ENCODE measurements around the gene VEGFA.

Gene VEGFA

DNA sequence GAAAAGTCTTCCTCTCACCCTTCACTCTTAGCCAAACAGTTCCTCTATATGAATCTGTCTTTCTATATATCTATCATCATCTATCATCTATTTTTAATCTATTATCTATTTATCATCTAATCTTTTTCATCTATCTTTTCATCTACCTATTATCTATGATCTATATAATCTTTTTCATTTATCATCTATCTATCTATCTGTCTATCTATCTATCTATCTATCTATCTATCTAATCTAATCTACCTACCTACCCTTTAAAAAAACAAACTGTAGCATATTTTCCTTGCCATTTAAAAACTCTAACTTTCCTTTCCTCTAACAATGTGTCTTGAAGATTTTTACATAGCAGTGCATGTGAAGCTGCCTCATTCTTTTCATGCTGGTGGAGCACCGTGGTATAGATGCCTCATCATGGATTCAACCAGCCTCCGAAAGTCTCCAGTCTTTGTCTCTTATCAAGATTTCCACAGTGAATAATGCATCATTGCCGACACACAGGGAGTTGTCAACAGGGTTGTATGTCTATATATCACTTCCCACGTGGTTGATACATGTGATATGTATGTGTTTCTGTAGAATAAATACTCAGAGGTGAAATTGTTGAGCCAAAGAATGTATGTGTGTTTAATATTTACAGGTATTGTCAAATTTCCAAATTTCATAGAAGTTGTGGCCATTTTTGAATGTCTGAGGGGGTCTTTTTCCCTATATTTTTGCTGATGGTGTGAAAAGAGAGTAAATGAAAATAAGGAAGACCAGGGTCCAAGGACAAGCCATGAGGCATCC, 51.3 kb downstream of the VEGFA start:
- Mint-ChIP-seq H3K4me1 (peaks cover 8% of the 10 kb centered on the region), H3K4me3 (no peak overlapping the region), H3K9me3 (no peaks in the 10 kb centered on the region), H3K36me3 (no peaks in the 10 kb centered on the region), H3K27ac (no peak overlapping the region)
- no peak for DNase-seq (ENCODE audit: low spot score in 2 of 2)
- no peak for ATAC-seq

DNA sequence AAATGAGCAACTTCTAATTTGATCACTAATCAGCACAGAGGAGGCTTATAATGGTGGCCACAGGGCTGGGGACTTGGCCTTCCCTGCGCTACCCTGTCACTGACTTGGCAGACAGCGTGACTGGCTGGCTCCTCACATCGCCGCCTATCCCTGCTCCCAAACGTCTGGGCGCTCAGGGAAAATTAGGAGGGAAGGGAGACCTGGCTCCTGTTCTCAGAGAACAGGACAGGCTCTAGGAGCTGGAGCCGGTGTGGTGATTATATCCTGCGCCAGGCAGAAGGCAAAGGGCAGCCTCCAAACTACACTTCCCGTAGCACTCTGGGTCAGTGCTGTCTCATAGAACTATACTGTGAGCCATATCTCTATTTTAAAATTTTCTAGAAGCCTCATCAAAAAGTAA, 53.4 kb downstream of the VEGFA start:
- Mint-ChIP-seq H3K4me3 (no peak overlapping the region), H3K27ac (no peak overlapping the region), H3K4me1 (peaks cover 6% of the 10 kb centered on the region), H3K9me3 (no peaks in the 10 kb centered on the region), H3K36me3 (no peaks in the 10 kb centered on the region)
- no peak for DNase-seq (ENCODE audit: low spot score in 2 of 2)
- no peak for ATAC-seq

DNA sequence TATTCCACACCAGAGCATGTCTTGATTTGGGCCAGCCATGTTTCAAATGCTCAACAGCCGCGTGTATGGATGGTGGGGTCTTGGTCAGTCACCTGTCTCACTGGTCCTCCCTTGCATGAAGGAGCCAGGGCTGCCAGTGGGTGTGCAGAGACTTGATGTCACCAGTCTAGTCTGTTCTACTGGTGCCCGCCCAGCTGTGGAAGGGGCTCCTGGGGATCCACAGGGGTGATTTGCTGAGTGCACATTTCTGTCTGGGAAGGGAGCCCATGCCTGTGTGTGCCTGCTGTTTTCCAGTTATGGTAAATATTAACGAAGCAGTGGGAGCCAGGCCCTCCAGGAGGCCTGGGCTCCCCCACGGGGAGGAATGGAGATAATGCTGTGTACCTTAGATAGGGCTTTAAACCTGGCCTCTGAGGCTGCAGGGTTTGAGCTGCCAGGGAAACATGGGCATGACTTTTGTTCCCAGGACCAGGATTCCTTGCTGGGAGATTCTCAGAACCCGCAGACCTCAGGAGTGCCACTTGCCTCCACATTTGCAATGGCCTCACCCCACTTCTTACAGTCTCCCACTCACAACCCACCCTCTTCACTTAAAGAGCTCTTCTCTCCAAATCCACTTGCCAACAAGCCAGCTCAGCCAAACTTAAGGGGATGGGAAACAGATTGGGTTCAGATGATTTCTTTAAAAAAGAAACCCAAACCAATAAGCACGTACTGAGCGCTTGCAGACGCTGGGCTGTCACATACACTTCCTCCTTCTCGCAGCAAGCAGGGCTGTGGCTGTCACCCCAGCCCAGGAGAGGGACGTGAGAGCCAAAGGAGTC, 54.1 kb downstream of the VEGFA start:
- ATAC-seq (no peak), DNase-seq (ENCODE audit: low spot score in 2 of 2) (no peak)
- H3K27ac Mint-ChIP-seq, result no peak overlapping the region
- no peak overlapping the region for H3K4me3 Mint-ChIP-seq
- no peaks in the 10 kb centered on the region for H3K9me3 Mint-ChIP-seq
- peaks cover 6% of the 10 kb centered on the region for H3K4me1 Mint-ChIP-seq
- no peaks in the 10 kb centered on the region for H3K36me3 Mint-ChIP-seq

DNA sequence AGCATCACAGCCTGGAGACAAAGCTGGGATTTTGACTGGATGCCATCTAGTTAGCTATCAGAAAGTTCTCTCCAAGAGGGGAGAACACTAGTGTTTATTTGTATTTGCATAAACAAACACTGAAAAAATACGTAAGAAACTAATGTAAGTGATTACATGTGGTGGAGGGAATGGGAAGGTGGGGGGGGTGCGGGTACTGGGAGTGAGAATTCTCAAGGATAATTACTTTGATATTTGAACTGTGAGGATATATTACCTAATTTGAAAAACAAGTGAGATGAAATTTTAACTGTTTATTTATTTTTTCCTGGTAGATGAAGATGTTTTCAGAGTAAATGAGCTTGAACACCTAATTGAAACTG, 54.7 kb downstream of the VEGFA start:
- Mint-ChIP-seq H3K4me1 (peaks cover 6% of the 10 kb centered on the region), H3K9me3 (no peaks in the 10 kb centered on the region), H3K36me3 (no peaks in the 10 kb centered on the region), H3K27ac (no peak overlapping the region), H3K4me3 (no peak overlapping the region)
- no peak for ATAC-seq
- DNase-seq (ENCODE audit: low spot score in 2 of 2), result no peak

DNA sequence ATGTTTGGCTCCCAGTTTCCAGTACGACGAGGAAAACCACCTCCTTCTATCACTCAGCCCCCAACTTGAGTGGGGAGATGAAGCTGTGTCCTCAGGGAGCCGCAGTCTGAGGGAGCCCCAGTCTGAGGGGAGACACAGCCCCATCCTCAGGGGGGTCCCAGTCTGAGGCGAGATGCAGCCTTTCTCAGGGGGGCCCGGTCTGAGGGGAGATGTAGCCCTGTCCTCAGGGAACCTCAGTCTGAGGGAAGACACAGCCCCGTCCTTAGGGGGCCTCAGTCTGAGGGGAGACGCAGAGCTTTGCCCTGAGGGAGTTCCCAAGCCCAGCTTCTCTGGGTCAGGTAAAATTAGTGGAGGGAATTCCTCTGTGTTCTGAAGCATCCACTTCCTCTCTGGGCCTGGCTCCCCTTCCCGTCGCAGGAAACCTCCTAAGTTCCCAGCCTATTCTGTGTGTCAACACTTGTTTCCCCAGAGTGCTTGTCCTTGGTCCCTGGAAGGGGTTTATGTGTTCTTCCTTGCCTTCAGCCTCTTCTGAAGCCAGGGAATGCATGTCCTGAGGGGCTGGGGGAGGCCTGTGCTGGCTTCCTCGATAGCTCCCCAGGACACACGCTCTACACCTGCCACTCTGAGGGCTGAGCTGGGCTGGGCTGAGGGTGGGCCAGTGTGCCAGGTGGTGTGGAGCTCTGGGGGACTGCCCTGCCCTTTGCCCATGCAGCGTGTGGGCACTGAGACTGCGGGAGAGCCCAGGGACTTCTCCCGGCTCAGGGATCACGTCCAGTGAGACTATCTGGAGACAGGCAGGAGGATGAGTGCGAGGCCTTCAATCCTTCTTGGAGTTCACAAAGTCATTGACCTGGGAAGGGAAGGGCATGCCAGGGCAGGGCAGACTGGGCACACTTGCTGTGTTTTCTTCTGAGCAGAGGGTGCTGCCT, 55.4 kb downstream of the VEGFA start:
- Mint-ChIP-seq H3K4me3 (no peak overlapping the region), H3K9me3 (no peaks in the 10 kb centered on the region), H3K4me1 (peaks cover 6% of the 10 kb centered on the region), H3K36me3 (no peaks in the 10 kb centered on the region), H3K27ac (no peak overlapping the region)
- ATAC-seq (peak; percentile 33), DNase-seq (ENCODE audit: low spot score in 2 of 2) (no peak)

DNA sequence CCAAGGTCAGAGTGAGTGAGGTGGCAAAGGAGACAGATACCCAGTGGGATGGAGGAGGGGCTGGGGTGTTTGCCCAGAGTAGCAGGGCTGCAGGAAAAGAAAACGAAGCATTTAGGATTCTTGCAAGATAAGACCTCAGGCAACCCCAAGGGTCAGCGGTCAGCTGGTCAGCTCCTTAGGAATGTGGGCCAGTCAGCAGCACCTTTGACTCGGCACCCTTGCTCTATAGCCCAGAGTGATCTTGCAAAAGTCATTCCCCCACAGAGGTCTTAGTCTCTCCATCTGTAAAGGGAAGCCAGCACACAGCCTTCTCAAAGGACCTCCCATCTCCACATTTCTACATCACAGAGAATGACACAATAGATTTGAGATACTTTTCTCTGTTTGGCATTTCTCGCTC, 56.7 kb downstream of the VEGFA start:
- no peaks in the 10 kb centered on the region for H3K36me3 Mint-ChIP-seq
- DNase-seq (ENCODE audit: low spot score in 2 of 2), result no peak
- no peak overlapping the region for H3K4me3 Mint-ChIP-seq
- no peaks in the 10 kb centered on the region for H3K9me3 Mint-ChIP-seq
- no peak overlapping the region for H3K27ac Mint-ChIP-seq
- H3K4me1 Mint-ChIP-seq, result peaks cover 6% of the 10 kb centered on the region
- no peak for ATAC-seq

DNA sequence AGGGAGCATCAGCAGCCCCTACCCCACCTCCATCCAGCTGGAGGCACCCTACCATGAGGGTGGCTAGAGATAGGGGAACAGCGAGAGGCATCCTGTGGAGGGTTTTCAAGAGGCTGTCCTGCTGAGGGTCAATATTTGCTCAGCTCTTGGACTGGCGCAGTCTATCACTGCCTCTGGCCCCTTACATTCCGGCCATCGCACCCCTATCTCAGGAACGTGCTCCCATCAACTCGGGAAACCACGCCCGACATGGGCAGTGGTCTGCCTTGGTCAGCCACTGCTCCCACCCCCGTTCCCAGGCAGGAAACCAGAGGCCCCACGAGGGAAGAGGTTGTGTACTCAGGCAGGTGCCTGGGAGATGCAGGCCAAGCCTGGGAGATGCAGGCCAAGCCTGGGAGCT, 57.9 kb downstream of the VEGFA start:
- H3K36me3 Mint-ChIP-seq, result no peaks in the 10 kb centered on the region
- no peak overlapping the region for H3K4me3 Mint-ChIP-seq
- H3K9me3 Mint-ChIP-seq, result no peaks in the 10 kb centered on the region
- peaks cover 6% of the 10 kb centered on the region for H3K4me1 Mint-ChIP-seq
- DNase-seq (ENCODE audit: low spot score in 2 of 2) (no peak), ATAC-seq (no peak)
- H3K27ac Mint-ChIP-seq, result no peak overlapping the region

DNA sequence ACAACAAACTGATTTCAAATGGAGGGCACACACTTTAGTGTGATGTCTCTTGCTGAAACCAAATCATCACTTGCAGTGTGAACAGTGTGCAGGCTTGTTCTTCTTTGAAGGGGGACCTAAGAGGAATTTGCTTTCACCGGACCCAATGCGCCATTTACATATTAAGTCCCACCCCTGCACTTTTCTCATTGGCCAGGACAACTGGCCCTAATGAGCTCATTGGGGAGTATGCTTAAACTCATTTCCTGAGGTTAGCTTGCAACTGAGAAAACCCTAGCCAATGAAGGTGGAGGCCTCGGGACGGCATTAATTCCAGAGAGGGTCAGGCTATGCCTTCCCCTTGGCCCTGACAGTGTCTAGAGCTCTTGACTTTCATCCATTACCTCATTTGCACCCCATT, 58.7 kb downstream of the VEGFA start:
- H3K9me3 Mint-ChIP-seq, result no peaks in the 10 kb centered on the region
- no peak for DNase-seq (ENCODE audit: low spot score in 2 of 2)
- ATAC-seq, result no peak
- H3K27ac Mint-ChIP-seq, result no peak overlapping the region
- H3K36me3 Mint-ChIP-seq, result no peaks in the 10 kb centered on the region
- no peak overlapping the region for H3K4me3 Mint-ChIP-seq
- H3K4me1 Mint-ChIP-seq, result peaks cover 6% of the 10 kb centered on the region

DNA sequence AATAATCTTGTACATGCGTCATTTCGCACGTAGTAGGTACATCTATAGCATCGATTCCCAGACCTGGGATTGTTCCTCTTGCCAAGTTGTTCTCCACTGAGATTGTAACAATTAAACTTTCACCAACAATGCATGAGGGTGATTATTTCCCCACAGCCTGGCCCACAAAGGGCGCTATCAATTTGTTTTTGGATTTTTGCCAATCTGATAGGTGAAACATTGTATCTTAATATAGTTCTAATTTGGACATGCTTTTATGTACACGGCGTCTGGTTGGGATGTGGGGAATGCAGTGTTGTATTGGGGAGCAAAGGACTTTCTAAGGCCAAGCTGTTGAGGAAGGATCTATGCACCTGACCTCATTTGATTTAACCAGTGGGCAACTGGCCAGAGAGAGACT, 59.5 kb downstream of the VEGFA start:
- Mint-ChIP-seq H3K36me3 (no peaks in the 10 kb centered on the region), H3K9me3 (no peaks in the 10 kb centered on the region), H3K4me1 (peaks cover 2% of the 10 kb centered on the region), H3K27ac (no peak overlapping the region), H3K4me3 (no peak overlapping the region)
- no peak for ATAC-seq
- DNase-seq (ENCODE audit: low spot score in 2 of 2), result no peak

DNA sequence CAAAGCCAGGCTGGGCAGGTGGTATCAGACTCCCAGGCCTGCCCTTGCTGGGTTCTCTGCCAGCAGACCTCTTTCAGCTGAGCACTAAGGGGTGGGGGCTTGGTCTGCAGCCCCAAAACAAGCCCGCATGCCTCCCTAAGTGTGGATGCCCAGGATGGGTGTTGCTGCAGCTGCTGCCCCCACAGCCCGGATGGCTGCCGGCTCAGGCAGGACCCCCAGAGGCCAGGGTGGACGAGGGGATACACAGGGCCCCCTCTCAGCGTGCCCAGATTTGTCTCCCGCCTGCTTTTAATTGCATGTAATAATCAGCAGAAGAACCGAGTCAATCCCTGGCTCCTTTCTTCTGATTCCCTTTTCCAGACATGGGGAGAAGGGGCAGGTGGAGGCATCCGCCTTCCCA, 60.8 kb downstream of the VEGFA start:
- no peaks in the 10 kb centered on the region for H3K9me3 Mint-ChIP-seq
- H3K4me1 Mint-ChIP-seq, result no peaks in the 10 kb centered on the region
- ATAC-seq (no peak), DNase-seq (ENCODE audit: low spot score in 2 of 2) (no peak)
- no peak overlapping the region for H3K27ac Mint-ChIP-seq
- H3K4me3 Mint-ChIP-seq, result no peak overlapping the region
- H3K36me3 Mint-ChIP-seq, result no peaks in the 10 kb centered on the region

DNA sequence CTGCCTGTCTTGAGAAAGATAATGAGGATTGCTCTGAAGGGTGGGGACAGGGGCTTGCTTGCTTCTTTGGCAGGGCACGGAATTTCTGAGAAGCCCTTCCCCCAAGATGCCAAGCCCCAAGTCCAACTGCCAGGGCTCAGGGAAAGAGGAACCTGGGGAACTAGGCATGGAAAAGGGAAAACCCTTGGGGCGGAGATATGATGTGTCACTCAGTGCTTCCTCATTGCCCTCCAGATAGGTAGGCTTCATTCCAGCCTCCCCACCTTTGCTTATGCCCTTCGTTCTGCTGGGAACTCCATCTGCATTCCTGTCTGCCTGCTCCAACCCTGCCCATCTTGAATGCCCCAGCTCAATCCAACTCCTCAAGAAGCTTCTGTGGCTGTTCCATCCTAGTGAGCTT, 61.2 kb downstream of the VEGFA start:
- no peak for DNase-seq (ENCODE audit: low spot score in 2 of 2)
- Mint-ChIP-seq H3K27ac (no peak overlapping the region), H3K36me3 (no peaks in the 10 kb centered on the region), H3K4me3 (no peak overlapping the region), H3K9me3 (no peaks in the 10 kb centered on the region), H3K4me1 (no peaks in the 10 kb centered on the region)
- no peak for ATAC-seq

DNA sequence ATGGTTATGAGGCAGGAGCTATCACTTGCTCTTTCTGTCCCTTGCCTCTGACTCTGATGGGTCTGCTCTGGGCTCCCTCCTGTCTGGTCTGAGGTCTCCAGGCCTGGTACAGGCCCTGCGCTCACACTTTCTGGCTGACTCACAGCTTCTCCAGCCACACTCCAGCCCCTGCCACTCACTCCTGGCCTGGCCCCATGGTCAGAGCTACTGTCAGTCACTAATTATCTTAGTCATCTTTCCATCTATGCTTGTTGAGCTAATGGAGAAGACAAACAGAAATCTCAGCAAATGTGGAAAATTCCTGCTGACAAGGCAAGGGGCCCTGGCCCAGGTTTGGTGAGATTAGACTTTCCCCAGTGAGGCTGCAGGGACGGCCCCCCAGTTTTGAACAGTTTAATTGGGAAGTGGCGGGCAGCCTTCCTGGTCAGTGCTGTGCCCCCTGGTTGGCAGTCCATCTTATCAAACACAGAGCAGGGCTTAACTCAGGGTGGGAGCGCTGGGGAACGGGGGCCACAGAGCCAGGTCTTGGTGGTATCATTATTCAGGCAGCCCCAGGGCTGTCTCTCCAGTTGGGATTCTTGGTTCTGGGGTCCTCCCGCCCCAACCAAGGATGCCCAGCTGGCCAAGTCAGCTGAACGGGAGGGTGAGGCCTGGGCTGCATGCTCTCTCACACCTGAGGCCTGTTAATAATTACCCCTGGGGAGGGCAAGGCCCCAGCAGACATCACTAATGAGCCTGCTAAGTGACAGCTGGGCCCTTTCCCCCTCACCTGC, 63.4 kb downstream of the VEGFA start:
- DNase-seq (ENCODE audit: low spot score in 2 of 2), result no peak
- H3K4me3 Mint-ChIP-seq, result no peak overlapping the region
- H3K27ac Mint-ChIP-seq, result no peak overlapping the region
- H3K4me1 Mint-ChIP-seq, result peaks cover 4% of the 10 kb centered on the region
- no peaks in the 10 kb centered on the region for H3K36me3 Mint-ChIP-seq
- no peaks in the 10 kb centered on the region for H3K9me3 Mint-ChIP-seq
- no peak for ATAC-seq

DNA sequence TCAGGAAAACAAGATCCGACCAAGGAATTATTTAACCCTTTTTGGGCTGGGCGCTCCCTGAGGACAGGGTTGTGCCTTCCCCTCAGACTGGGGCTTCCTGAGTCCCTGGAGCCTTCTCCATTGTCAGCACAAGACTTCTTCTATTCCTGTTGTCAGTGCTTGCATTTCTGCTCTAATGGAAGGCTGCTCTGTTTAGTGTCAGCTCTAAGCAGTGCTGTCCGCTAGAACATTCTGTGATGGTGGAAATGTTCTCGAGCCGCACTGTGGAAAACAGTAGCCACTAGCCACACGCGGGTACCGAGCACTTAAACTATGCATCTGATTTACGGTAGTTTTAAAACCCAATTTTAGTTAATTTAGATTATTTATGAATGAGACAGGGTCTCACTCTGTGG, 64.0 kb downstream of the VEGFA start:
- no peaks in the 10 kb centered on the region for H3K9me3 Mint-ChIP-seq
- no peaks in the 10 kb centered on the region for H3K36me3 Mint-ChIP-seq
- H3K4me3 Mint-ChIP-seq, result no peak overlapping the region
- DNase-seq (ENCODE audit: low spot score in 2 of 2), result no peak
- peaks cover 4% of the 10 kb centered on the region for H3K4me1 Mint-ChIP-seq
- no peak for ATAC-seq
- no peak overlapping the region for H3K27ac Mint-ChIP-seq

DNA sequence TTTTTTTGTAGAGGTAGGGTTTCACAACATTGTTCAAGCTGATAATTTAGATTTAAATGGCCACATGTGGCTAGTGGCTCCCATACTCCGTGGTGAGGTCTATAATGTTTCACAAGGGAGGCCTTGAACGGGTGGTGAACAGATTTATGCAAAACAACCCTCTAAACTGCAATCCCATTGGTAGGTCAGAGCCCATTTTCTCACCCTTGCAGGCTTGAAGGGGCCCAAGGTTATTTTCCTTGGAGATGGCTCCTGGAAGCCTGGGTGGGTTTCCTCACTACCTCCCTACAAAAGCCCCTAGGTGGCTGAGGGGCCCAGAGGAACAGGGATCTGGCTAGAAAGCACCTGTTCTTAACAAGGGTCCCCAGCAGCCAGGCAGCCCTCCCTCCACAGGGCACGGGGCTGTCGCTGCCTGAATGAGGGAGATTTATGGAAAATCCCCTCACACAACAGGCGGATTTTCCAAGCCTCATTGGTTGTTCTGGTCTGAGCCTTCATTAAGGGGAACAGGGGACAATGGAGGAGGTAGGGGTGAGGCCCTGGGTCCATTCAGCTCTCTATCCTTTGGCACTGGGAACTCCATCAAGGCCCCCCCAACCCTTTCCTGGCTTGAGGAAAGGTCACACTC, 64.6 kb downstream of the VEGFA start:
- no peaks in the 10 kb centered on the region for H3K9me3 Mint-ChIP-seq
- H3K27ac Mint-ChIP-seq, result no peak overlapping the region
- no peak overlapping the region for H3K4me3 Mint-ChIP-seq
- H3K36me3 Mint-ChIP-seq, result no peaks in the 10 kb centered on the region
- DNase-seq (ENCODE audit: low spot score in 2 of 2), result no peak
- no peak for ATAC-seq
- peaks cover 4% of the 10 kb centered on the region for H3K4me1 Mint-ChIP-seq

Data from stimulated activated effector memory CD8-positive, alpha-beta T cell treated with anti-CD3 and anti-CD28 coated beads, Interleukin-12 subunit alpha, Interleukin-12 subunit beta, amount 100 ng/mL, for 72 hours (primary cell).